GM18870 (cell line): ENCODE measurements around the gene SMIM13.
A peak's percentile ranks its signal among the peaks of the same experiment; 100 is the strongest.

Source experiments
- ATAC-seq: cut with Tn5 transposase; IDR thresholded peaks from one replicate; pipeline ENCODE4 v1.9.1; 2021; ENCODE audit warnings: moderate library complexity; ENCODE audit not compliant: unreplicated experiment

SMIM13 gene

GRCh38 chr6:11093626-11094410 lies at the start of gene SMIM13:
TSS of gene SMIM13 (plus strand) at chr6:11093834. CDS start at chr6:11094314, 480 bp downstream.
- ATAC-seq, result peak; percentile 91

GRCh38 chr6:11043961-11044711 lies 49.5 kb upstream of the SMIM13 start, which contains the start of gene ELOVL2:
TSS of gene ELOVL2 (minus strand) at chr6:11044305. CDS start at chr6:11044230, 75 bp downstream.
- no peak for ATAC-seq

DNA sequence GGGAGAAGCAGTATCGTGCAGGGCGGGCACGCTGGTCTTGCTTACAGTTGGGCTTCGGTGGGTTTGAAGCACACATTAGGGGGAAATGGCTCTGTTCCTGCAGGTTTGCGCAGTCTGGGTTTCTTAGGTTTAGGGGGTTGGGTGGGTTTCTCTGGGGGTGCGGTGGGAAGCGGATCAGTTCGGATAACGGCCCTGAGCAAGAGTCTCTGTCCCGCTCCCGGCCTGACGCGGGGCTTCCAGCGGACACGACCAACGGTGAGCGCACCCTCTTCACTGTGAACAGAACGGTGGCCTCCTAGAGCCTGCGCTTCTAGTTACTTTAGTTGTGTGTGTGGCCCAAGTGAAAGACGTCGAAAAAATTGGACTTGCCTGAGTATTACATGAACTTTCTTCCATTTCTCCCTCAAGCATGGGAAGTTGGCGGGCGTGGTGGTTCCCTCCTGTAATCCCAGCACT lies 48.9 kb upstream of the SMIM13 start:
- ATAC-seq, result no peak

DNA sequence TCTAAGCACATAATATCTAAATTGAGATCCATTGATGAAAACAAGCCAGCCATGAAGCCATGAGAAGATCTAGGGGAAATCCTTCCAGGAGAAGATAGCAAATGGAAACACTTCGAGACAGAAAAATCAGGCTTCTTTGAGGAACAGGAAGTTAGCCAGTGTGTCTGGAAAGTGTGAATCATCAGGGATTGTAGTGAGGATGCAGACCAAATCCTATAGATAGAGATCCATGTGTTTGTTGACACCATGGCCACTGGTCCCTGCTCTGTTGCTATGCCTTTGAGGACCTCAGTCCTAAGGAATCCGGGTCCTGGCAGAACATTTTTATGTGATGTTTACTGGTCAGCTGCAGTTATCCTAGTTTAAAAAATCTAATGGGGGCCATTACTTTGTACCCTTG lies 42.9 kb upstream of the SMIM13 start:
- no peak for ATAC-seq

GRCh38 chr6:11053307-11053706 lies 40.3 kb upstream of the SMIM13 start:
- ATAC-seq, result no peak

DNA sequence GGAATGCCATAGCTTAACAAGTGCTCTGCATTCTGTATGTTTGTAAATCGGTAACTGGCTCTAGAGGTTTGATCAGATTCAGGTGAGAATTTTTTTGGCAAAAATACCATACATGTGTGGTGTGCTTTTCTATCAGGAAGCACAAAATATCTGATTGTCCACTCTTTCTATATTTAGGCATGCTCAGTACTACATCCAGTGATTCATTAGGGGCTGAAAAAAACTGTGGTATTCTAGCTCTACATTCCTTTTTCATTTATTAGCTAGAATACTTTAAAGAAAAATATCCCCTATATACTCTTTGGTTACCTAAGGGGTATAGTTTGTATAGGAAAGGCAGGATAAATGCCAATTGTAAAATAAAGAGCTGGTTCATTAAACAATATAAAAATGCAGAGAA lies 38.9 kb upstream of the SMIM13 start:
- ATAC-seq, result no peak

- no peak for ATAC-seq
These were observed 38.5 kb upstream of the SMIM13 start for GRCh38 chr6:11055127-11055627.

- no peak for ATAC-seq
These were observed 36.8 kb upstream of the SMIM13 start for GRCh38 chr6:11056871-11057270.

GRCh38 chr6:11058406-11058805 lies 35.2 kb upstream of the SMIM13 start:
- ATAC-seq, result no peak

DNA sequence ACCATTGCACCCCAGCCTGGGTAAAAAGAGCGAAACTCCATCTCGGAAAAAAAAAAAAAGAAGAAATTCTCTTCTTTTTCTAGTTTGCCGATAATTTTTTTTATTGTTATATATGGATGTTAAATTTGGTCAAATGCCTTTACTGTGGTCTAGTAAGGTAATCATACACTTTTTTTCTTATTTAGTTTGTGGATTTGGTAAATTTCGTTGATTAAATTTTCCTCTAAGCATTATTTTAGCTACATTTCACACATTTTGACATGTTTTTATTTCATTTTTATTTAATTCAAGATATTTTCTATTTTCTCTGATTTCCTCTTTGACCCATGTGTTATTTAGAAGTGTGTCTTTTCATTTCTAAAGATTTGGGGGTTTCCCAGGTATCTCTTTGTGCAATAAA lies 31.6 kb upstream of the SMIM13 start:
- no peak for ATAC-seq

DNA sequence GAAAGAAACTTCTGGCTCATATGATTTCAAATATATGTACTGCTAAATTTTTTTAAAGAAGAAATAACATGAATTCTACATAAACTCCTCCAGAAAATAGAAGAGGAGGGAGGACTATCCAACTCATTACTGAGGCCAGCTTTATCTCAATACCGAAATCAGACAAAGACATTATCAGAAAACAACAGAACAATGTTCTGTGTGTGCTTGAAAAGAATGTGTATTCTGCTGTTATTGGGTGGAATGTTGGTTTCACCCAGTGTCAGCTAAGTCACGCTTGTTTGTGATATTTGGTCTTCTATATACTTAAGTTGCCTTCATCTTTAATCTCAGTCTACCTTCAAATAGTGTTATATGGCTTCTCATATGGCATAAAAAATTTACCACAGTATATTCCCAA lies 30.9 kb upstream of the SMIM13 start:
- no peak for ATAC-seq

GRCh38 chr6:11064836-11065235 lies 28.8 kb upstream of the SMIM13 start:
- ATAC-seq, result no peak

GRCh38 chr6:11065436-11066202 lies 28.0 kb upstream of the SMIM13 start:
- ATAC-seq, result no peak

GRCh38 chr6:11066505-11067347 lies 26.9 kb upstream of the SMIM13 start:
- ATAC-seq, result no peak

DNA sequence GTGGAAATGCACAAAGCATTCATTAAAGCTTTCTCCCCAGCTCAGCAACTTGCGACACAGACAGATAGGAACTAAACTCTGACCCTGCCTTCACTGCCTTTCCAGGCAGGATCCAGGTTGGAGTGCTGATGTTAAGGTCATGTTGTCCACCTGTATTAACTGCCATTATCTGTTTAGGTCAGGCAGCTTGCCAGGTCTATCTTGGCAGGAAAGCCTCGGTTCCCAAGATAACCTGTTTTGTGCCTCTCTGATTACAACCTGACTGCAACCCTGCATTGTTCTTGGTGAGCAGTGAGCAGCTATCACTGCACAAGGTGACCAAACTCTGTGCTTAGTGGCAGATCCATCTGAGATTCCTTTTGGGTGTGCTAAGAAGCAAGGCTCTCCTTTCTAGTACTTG lies 26.3 kb upstream of the SMIM13 start:
- ATAC-seq, result no peak

DNA sequence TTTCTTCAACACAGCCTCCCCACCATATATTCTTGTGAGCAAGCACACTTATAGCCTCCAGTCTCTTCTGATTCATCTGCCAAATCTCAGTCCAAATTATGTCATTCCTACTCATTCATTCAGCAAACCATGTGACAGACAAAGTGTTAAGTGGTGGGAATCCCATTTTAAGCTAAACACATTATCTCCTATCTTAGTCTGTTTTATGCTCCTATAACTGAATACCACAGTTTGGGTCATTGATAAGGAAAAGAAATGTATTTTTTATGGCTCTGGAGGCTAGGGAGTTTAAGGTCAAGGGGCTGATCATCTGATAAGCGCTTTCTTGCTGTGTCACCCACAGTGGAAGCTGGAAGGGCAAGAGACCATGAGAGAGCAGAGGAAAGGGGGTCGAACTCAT lies 23.9 kb upstream of the SMIM13 start:
- ATAC-seq, result no peak

- ATAC-seq, result no peak
These were observed 21.5 kb upstream of the SMIM13 start for GRCh38 chr6:11072101-11072500.

GRCh38 chr6:11076540-11076939 lies 17.1 kb upstream of the SMIM13 start:
- ATAC-seq, result no peak

- no peak for ATAC-seq
These were observed 15.4 kb upstream of the SMIM13 start for GRCh38 chr6:11078266-11078665.

- ATAC-seq, result no peak
These were observed 13.3 kb upstream of the SMIM13 start for GRCh38 chr6:11080296-11080695.
